Measurements from ENCODE around the gene LIMCH1.

LIMCH1 gene

GRCh38 chr4:41512136-41512535 lies 25.8 kb upstream of the LIMCH1 start:
- no peaks in the 10 kb centered on the region for H3K27me3 ChIP-seq (ENCODE audit: control insufficient read depth, insufficient read depth, low read length)
- no peaks in the 10 kb centered on the region for H3K9me3 ChIP-seq (ENCODE audit: control insufficient read depth, insufficient read depth, low read length)
- H3K4me3 ChIP-seq (ENCODE audit: low read depth, low read length): no peak overlapping the region
- H3K36me3 ChIP-seq (ENCODE audit: control insufficient read depth, insufficient read depth, low read length): no peaks in the 10 kb centered on the region
- H3K9ac ChIP-seq (ENCODE audit: low read depth, low read length): no peak overlapping the region
- no peaks in the 10 kb centered on the region for H3K4me1 ChIP-seq (ENCODE audit: control insufficient read depth, insufficient read depth, low read length)

GRCh38 chr4:41512596-41512995 lies 25.4 kb upstream of the LIMCH1 start:
- no peaks in the 10 kb centered on the region for H3K27me3 ChIP-seq (ENCODE audit: control insufficient read depth, insufficient read depth, low read length)
- H3K4me1 ChIP-seq (ENCODE audit: control insufficient read depth, insufficient read depth, low read length): no peaks in the 10 kb centered on the region
- no peaks in the 10 kb centered on the region for H3K9me3 ChIP-seq (ENCODE audit: control insufficient read depth, insufficient read depth, low read length)

GRCh38 chr4:41514169-41514568 lies 23.8 kb upstream of the LIMCH1 start:
- no peaks in the 10 kb centered on the region for H3K36me3 ChIP-seq (ENCODE audit: control insufficient read depth, insufficient read depth, low read length)
- H3K4me1 ChIP-seq (ENCODE audit: control insufficient read depth, insufficient read depth, low read length): no peaks in the 10 kb centered on the region
- H3K9ac ChIP-seq (ENCODE audit: low read depth, low read length): no peak overlapping the region

More at GRCh38 chr4:41512596-41512995, 25.4 kb upstream of the LIMCH1 start:
- H3K4me3 ChIP-seq (ENCODE audit: low read depth, low read length): no peak overlapping the region
- H3K9ac ChIP-seq (ENCODE audit: low read depth, low read length): no peak overlapping the region
- no peaks in the 10 kb centered on the region for H3K36me3 ChIP-seq (ENCODE audit: control insufficient read depth, insufficient read depth, low read length)

GRCh38 chr4:41514766-41515481 lies 23.0 kb upstream of the LIMCH1 start:
- no peaks in the 10 kb centered on the region for H3K9me3 ChIP-seq (ENCODE audit: control insufficient read depth, insufficient read depth, low read length)
- H3K27me3 ChIP-seq (ENCODE audit: control insufficient read depth, insufficient read depth, low read length): no peaks in the 10 kb centered on the region
- H3K9ac ChIP-seq (ENCODE audit: low read depth, low read length): no peak overlapping the region
- no peak overlapping the region for H3K4me3 ChIP-seq (ENCODE audit: low read depth, low read length)
- no peaks in the 10 kb centered on the region for H3K36me3 ChIP-seq (ENCODE audit: control insufficient read depth, insufficient read depth, low read length)
- no peaks in the 10 kb centered on the region for H3K4me1 ChIP-seq (ENCODE audit: control insufficient read depth, insufficient read depth, low read length)

More at GRCh38 chr4:41514169-41514568, 23.8 kb upstream of the LIMCH1 start:
- Histone ChIP-seq H3K9me3 (ENCODE audit: control insufficient read depth, insufficient read depth, low read length) (no peaks in the 10 kb centered on the region), H3K27me3 (ENCODE audit: control insufficient read depth, insufficient read depth, low read length) (no peaks in the 10 kb centered on the region), H3K4me3 (ENCODE audit: low read depth, low read length) (no peak overlapping the region)

- Histone ChIP-seq H3K9me3 (ENCODE audit: control insufficient read depth, insufficient read depth, low read length) (no peaks in the 10 kb centered on the region), H3K4me3 (ENCODE audit: low read depth, low read length) (no peak overlapping the region), H3K36me3 (ENCODE audit: control insufficient read depth, insufficient read depth, low read length) (no peaks in the 10 kb centered on the region), H3K9ac (ENCODE audit: low read depth, low read length) (no peak overlapping the region), H3K27me3 (ENCODE audit: control insufficient read depth, insufficient read depth, low read length) (no peaks in the 10 kb centered on the region), H3K4me1 (ENCODE audit: control insufficient read depth, insufficient read depth, low read length) (no peaks in the 10 kb centered on the region)
Observed at GRCh38 chr4:41517121-41517520, 20.8 kb upstream of the LIMCH1 start.

- H3K9ac ChIP-seq (ENCODE audit: low read depth, low read length): no peak overlapping the region
- H3K27me3 ChIP-seq (ENCODE audit: control insufficient read depth, insufficient read depth, low read length): no peaks in the 10 kb centered on the region
- H3K4me3 ChIP-seq (ENCODE audit: low read depth, low read length): no peak overlapping the region
- no peaks in the 10 kb centered on the region for H3K9me3 ChIP-seq (ENCODE audit: control insufficient read depth, insufficient read depth, low read length)
- H3K36me3 ChIP-seq (ENCODE audit: control insufficient read depth, insufficient read depth, low read length): no peaks in the 10 kb centered on the region
- H3K4me1 ChIP-seq (ENCODE audit: control insufficient read depth, insufficient read depth, low read length): no peaks in the 10 kb centered on the region
Observed at GRCh38 chr4:41517747-41518146, 20.2 kb upstream of the LIMCH1 start.

DNA sequence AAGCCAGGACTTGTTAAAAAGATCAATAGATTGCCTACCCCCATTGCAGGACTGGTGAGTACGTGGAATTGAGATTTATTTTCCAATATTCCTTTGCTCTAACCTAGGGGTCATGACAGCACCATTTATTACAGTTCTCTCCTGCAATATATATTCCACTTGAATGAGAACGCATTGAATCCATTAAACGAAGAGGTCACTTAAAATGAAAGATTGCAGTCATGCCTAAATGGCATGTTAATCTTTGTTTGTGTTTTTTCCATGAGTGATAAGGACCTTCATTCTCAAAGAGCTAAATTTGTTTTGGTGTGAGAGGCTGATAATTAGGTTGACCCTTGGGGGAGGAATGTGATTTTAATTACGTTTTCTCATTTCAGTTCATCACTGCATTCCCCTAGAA lies 13.5 kb upstream of the LIMCH1 start:
- H3K9me3 ChIP-seq (ENCODE audit: control insufficient read depth, insufficient read depth, low read length): no peaks in the 10 kb centered on the region
- H3K36me3 ChIP-seq (ENCODE audit: control insufficient read depth, insufficient read depth, low read length): no peaks in the 10 kb centered on the region
- H3K4me3 ChIP-seq (ENCODE audit: low read depth, low read length): no peak overlapping the region
- H3K4me1 ChIP-seq (ENCODE audit: control insufficient read depth, insufficient read depth, low read length): peaks cover 3% of the 10 kb centered on the region
- no peaks in the 10 kb centered on the region for H3K27me3 ChIP-seq (ENCODE audit: control insufficient read depth, insufficient read depth, low read length)
- no peak overlapping the region for H3K9ac ChIP-seq (ENCODE audit: low read depth, low read length)

GRCh38 chr4:41525129-41525528 lies 12.8 kb upstream of the LIMCH1 start:
- Histone ChIP-seq H3K4me3 (ENCODE audit: low read depth, low read length) (no peak overlapping the region), H3K27me3 (ENCODE audit: control insufficient read depth, insufficient read depth, low read length) (no peaks in the 10 kb centered on the region), H3K9me3 (ENCODE audit: control insufficient read depth, insufficient read depth, low read length) (no peaks in the 10 kb centered on the region), H3K36me3 (ENCODE audit: control insufficient read depth, insufficient read depth, low read length) (no peaks in the 10 kb centered on the region), H3K4me1 (ENCODE audit: control insufficient read depth, insufficient read depth, low read length) (peaks cover 3% of the 10 kb centered on the region), H3K9ac (ENCODE audit: low read depth, low read length) (no peak overlapping the region)

DNA sequence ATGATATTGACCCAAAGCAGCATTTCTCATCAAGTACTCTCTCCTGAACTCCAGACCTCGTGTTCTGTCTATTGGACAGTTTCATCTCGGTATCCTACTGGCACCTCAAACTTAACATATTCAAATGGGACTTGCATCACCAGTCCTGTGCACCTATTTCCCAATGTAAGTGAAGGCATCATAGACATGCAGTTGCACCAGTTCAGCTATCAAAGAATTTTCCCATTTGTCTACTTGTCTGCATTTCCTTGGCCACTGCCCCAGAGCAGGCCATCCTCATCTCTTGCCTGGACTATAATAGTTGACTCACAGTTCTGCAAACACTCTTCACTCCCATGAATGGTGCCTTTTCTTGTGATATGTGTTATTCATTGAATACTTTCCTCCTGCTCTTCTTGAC lies 11.3 kb upstream of the LIMCH1 start:
- peaks cover 3% of the 10 kb centered on the region for H3K4me1 ChIP-seq (ENCODE audit: control insufficient read depth, insufficient read depth, low read length)
- no peaks in the 10 kb centered on the region for H3K36me3 ChIP-seq (ENCODE audit: control insufficient read depth, insufficient read depth, low read length)

DNA sequence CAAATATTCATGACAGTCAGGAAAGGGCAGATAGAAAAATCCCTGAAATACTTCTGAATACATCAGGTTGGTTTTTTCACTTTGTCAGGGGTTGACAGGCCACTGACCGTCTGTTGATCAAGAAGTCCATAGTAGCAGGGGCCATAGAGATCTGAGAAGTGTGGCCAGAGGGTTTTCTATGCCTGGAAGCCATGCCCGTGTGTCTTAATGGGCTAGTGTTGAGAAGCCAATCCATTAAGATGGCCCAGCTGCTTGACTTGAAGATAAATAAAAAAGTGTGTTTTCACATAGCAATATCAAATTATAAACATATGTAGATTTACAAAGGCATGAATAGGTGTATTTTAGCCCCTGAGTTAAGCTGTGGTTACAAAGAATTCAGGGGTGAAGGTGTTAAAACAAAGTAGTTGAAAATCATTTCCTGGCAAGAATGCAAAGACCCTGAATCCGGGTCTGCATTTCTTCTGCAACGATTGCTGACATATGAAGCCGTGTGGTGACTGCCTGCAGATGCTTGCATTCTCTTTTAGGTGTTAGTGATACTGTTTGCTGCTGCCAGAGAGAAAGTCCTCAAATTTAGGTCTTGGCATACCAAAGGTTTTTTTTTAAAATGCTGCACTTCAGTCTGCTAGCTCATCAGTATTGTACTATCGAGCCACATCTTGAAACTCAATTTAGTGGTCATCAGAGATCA lies 9.3 kb upstream of the LIMCH1 start:
- Histone ChIP-seq H3K4me1 (ENCODE audit: control insufficient read depth, insufficient read depth, low read length) (peaks cover 3% of the 10 kb centered on the region), H3K9me3 (ENCODE audit: control insufficient read depth, insufficient read depth, low read length) (no peaks in the 10 kb centered on the region), H3K9ac (ENCODE audit: low read depth, low read length) (no peak overlapping the region), H3K27me3 (ENCODE audit: control insufficient read depth, insufficient read depth, low read length) (no peaks in the 10 kb centered on the region), H3K36me3 (ENCODE audit: control insufficient read depth, insufficient read depth, low read length) (no peaks in the 10 kb centered on the region), H3K4me3 (ENCODE audit: low read depth, low read length) (no peak overlapping the region)

More for the DNA sequence above, 11.3 kb upstream of the LIMCH1 start:
- Histone ChIP-seq H3K9me3 (ENCODE audit: control insufficient read depth, insufficient read depth, low read length) (no peaks in the 10 kb centered on the region), H3K4me3 (ENCODE audit: low read depth, low read length) (no peak overlapping the region), H3K27me3 (ENCODE audit: control insufficient read depth, insufficient read depth, low read length) (no peaks in the 10 kb centered on the region), H3K9ac (ENCODE audit: low read depth, low read length) (no peak overlapping the region)

DNA sequence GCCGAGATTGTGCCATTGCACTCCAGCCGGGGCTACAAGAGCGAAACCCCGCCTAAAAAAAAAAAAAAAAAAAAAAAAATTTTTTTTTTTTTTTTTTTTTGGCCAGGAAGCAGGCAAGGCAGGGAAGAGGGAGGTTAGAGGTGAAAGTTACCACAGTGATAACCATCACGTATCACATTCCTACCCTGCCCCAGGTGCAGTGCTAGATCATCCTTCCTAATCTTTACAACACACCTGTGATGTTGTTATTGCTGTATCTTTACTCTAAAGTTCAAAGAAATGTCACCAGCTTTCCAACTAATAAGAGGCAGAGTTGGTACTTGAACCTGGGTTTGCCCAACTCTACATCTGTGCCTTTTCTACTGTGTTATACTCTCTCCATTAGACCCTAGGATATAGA lies 7.2 kb upstream of the LIMCH1 start:
- H3K36me3 ChIP-seq (ENCODE audit: control insufficient read depth, insufficient read depth, low read length): no peaks in the 10 kb centered on the region
- H3K4me1 ChIP-seq (ENCODE audit: control insufficient read depth, insufficient read depth, low read length): no peaks in the 10 kb centered on the region
- no peak overlapping the region for H3K4me3 ChIP-seq (ENCODE audit: low read depth, low read length)
- H3K9me3 ChIP-seq (ENCODE audit: control insufficient read depth, insufficient read depth, low read length): no peaks in the 10 kb centered on the region
- no peak overlapping the region for H3K9ac ChIP-seq (ENCODE audit: low read depth, low read length)
- H3K27me3 ChIP-seq (ENCODE audit: control insufficient read depth, insufficient read depth, low read length): no peaks in the 10 kb centered on the region

GRCh38 chr4:41532336-41532735 lies 5.6 kb upstream of the LIMCH1 start:
- no peaks in the 10 kb centered on the region for H3K4me1 ChIP-seq (ENCODE audit: control insufficient read depth, insufficient read depth, low read length)
- H3K27me3 ChIP-seq (ENCODE audit: control insufficient read depth, insufficient read depth, low read length): no peaks in the 10 kb centered on the region
- no peaks in the 10 kb centered on the region for H3K9me3 ChIP-seq (ENCODE audit: control insufficient read depth, insufficient read depth, low read length)
- H3K4me3 ChIP-seq (ENCODE audit: low read depth, low read length): no peak overlapping the region
- H3K9ac ChIP-seq (ENCODE audit: low read depth, low read length): no peak overlapping the region
- no peaks in the 10 kb centered on the region for H3K36me3 ChIP-seq (ENCODE audit: control insufficient read depth, insufficient read depth, low read length)

Data from iPS-15b (cell line).